Measurements from ENCODE around the gene KY.

The KY gene

DNA sequence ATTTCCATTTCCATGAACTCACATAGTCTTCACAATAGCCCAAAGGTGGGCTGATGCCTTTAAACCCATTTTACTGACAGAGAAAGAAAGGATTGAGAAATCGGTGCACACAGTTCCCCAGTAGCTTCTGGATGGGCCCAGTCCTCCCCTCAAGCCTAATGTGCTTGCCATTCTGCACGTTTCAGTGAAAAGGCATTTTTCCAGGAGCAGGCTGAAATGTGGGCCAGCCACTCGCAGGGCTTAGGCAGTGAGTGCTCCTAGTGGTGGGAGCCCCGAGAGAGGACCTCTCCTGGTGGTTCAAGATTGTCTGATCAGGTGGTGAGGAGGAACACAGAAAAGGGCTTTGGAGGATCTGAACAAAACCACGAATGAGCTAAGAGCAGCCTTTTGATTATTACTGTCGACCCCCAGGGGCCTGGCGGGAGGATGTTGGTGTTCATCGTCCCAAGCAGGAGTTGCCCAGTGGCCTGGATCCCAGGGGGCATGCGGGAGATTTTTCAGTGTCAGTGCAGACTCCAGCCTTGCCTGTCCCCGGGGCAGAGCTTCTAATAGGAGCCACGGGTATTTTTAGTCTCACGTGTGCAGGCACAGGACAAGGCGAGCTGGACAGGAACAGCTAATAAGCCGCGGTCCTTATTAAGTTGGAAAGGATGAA is 8.7 kb upstream of the KY start:
- Histone ChIP-seq H3K4me1 (ENCODE audit: control extremely low read depth in 1 of 4, control insufficient read depth in 4 of 4, insufficient read depth in 4 of 4, low read length in 3 of 4) (no peaks in the 10 kb centered on the region), H3K27me3 (replicated peaks in 2 of 5; ENCODE audit: control insufficient read depth in 4 of 5, insufficient read depth in 5 of 5, low read length in 4 of 5) (peaks cover 0 to 2% (median 0%) of the 10 kb centered on the region in 5 experiments), H3K4me3 (ENCODE audit: control insufficient read depth in 1 of 7, extremely low read depth in 1 of 7, insufficient read depth in 4 of 7, low read depth in 2 of 7, low read length in 6 of 7) (no peak overlapping the region), H3K27ac (ENCODE audit: insufficient read depth in 1 of 2, low read depth in 1 of 2, low read length in 2 of 2, poor library complexity in 1 of 2, severe bottlenecking in 2 of 2) (no peak overlapping the region), H3K36me3 (ENCODE audit: control insufficient read depth in 4 of 4, insufficient read depth in 4 of 4, low read length in 3 of 4) (no peaks in the 10 kb centered on the region), H3K9me3 (ENCODE audit: control extremely low read depth in 1 of 5, control insufficient read depth in 4 of 5, insufficient read depth in 2 of 5, low read depth in 1 of 5, low read length in 4 of 5) (peaks cover 0 to 4% (median 0%) of the 10 kb centered on the region in 5 experiments)
- POLR2A ChIA-PET: no interaction called here
- 94% methylated on average over 13 of the region's 15 CpGs for WGBS (ENCODE audit: insufficient coverage)
- DNase-seq: no peak
- CTCF ChIA-PET: interaction anchor here (1.2 kb wide), 1 partner anchor 56 kb away, joined by 3 read pairs; no protein-coding TSS in a partner anchor

DNA sequence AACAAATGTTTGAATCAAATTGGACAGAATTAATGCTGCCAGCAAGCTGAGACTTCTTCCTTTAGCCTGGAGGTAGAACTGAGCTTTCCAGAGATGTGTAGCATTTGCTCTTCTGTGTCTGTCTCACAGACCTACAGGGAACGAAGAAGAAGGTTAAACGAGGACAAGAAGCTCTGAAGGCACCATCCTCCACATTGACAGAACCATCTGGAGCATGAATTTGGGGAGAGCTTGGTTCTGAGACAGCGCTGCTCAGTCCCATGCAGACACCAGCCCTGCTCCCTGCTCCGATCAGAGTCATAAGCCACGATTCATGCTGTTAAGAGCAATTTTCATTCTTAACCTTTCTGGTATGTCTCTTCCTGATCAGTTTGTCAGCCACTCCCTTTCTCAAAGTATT is 7.7 kb upstream of the KY start:
- Histone ChIP-seq H3K4me1 (ENCODE audit: control extremely low read depth in 1 of 4, control insufficient read depth in 4 of 4, insufficient read depth in 4 of 4, low read length in 3 of 4) (no peaks in the 10 kb centered on the region), H3K36me3 (ENCODE audit: control insufficient read depth in 4 of 4, insufficient read depth in 4 of 4, low read length in 3 of 4) (no peaks in the 10 kb centered on the region), H3K27me3 (replicated peaks in 2 of 5; ENCODE audit: control insufficient read depth in 4 of 5, insufficient read depth in 5 of 5, low read length in 4 of 5) (peaks cover 0 to 2% (median 0%) of the 10 kb centered on the region in 5 experiments), H3K27ac (ENCODE audit: insufficient read depth in 1 of 2, low read depth in 1 of 2, low read length in 2 of 2, poor library complexity in 1 of 2, severe bottlenecking in 2 of 2) (no peak overlapping the region), H3K4me3 (ENCODE audit: control insufficient read depth in 1 of 7, extremely low read depth in 1 of 7, insufficient read depth in 4 of 7, low read depth in 2 of 7, low read length in 6 of 7) (no peak overlapping the region), H3K9me3 (ENCODE audit: control extremely low read depth in 1 of 5, control insufficient read depth in 4 of 5, insufficient read depth in 2 of 5, low read depth in 1 of 5, low read length in 4 of 5) (peaks cover 0 to 4% (median 0%) of the 10 kb centered on the region in 5 experiments)
- DNase-seq: no peak
- WGBS (ENCODE audit: insufficient coverage): 98% methylated on average over 5 of the region's 5 CpGs
- POLR2A ChIA-PET: no interaction called here
- CTCF ChIA-PET: interaction anchor here (1.5 kb wide), 1 partner anchor 55 kb away, joined by 4 read pairs; no protein-coding TSS in a partner anchor

DNA sequence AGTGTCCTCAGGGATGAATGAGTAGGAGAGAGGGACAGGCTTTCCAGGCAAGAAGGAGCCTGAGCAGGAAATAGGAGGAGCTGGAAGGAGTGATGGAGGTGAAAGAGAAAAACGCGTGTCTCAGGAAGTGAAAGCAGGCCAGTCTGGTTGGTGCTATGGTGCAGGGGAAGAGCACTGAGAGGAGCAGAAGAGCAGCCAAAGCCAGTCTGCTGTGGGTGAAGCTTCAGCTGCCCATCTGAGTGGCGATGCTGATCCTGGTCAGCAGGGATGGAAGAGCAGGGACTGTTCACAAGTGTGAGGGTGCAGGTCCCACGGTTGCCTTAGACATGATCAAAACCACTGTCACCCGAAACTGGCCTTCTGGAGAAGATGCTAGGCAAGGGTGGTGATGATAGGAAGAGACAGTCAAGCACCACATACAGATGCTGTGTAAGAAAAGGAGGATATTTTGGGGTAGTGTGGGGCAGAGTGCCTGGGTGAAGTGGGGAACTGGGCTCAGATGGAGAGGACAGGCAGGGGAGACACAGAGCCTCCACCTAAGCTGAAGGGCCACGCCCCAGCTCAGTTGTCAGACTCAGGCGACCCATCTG is 5.5 kb upstream of the KY start:
- 93% methylated on average over 7 of the region's 7 CpGs for WGBS (ENCODE audit: insufficient coverage)

GRCh38 chr3:134655706-134656105 is 4.9 kb upstream of the KY start:
- WGBS (ENCODE audit: insufficient coverage): 100% methylated on average over 4 of the region's 4 CpGs
- H3K27ac ChIP-seq (ENCODE audit: insufficient read depth in 1 of 2, low read depth in 1 of 2, low read length in 2 of 2, poor library complexity in 1 of 2, severe bottlenecking in 2 of 2): no peak overlapping the region
- no peaks in the 10 kb centered on the region for H3K9me3 ChIP-seq (ENCODE audit: control extremely low read depth in 1 of 5, control insufficient read depth in 4 of 5, insufficient read depth in 2 of 5, low read depth in 1 of 5, low read length in 4 of 5)
- peaks cover 4 to 12% (median 9%) of the 10 kb centered on the region in 4 experiments for H3K4me1 ChIP-seq (ENCODE audit: control extremely low read depth in 1 of 4, control insufficient read depth in 4 of 4, insufficient read depth in 4 of 4, low read length in 3 of 4)
- ChIA-PET POLR2A (no interaction called here), CTCF (interaction anchor here (0.8 kb wide), 1 partner anchor 11 kb away, joined by 3 read pairs; no protein-coding TSS in a partner anchor)
- H3K4me3 ChIP-seq (ENCODE audit: control insufficient read depth in 1 of 7, extremely low read depth in 1 of 7, insufficient read depth in 4 of 7, low read depth in 2 of 7, low read length in 6 of 7): no peak overlapping the region
- DNase-seq: no peak
- H3K27me3 ChIP-seq (replicated peaks in 2 of 5; ENCODE audit: control insufficient read depth in 4 of 5, insufficient read depth in 5 of 5, low read length in 4 of 5): peaks cover 0 to 7% (median 3%) of the 10 kb centered on the region in 5 experiments
- H3K36me3 ChIP-seq (ENCODE audit: control insufficient read depth in 4 of 4, insufficient read depth in 4 of 4, low read length in 3 of 4): no peaks in the 10 kb centered on the region

More for the DNA sequence above, 5.5 kb upstream of the KY start:
- DNase-seq: no peak
- Histone ChIP-seq H3K4me3 (ENCODE audit: control insufficient read depth in 1 of 7, extremely low read depth in 1 of 7, insufficient read depth in 4 of 7, low read depth in 2 of 7, low read length in 6 of 7) (no peak overlapping the region), H3K4me1 (ENCODE audit: control extremely low read depth in 1 of 4, control insufficient read depth in 4 of 4, insufficient read depth in 4 of 4, low read length in 3 of 4) (peaks cover 1 to 7% (median 4%) of the 10 kb centered on the region in 4 experiments), H3K27me3 (replicated peaks in 2 of 5; ENCODE audit: control insufficient read depth in 4 of 5, insufficient read depth in 5 of 5, low read length in 4 of 5) (peaks cover 0 to 4% (median 3%) of the 10 kb centered on the region in 5 experiments), H3K36me3 (ENCODE audit: control insufficient read depth in 4 of 4, insufficient read depth in 4 of 4, low read length in 3 of 4) (no peaks in the 10 kb centered on the region), H3K9me3 (ENCODE audit: control extremely low read depth in 1 of 5, control insufficient read depth in 4 of 5, insufficient read depth in 2 of 5, low read depth in 1 of 5, low read length in 4 of 5) (no peaks in the 10 kb centered on the region), H3K27ac (ENCODE audit: insufficient read depth in 1 of 2, low read depth in 1 of 2, low read length in 2 of 2, poor library complexity in 1 of 2, severe bottlenecking in 2 of 2) (no peak overlapping the region)
- POLR2A ChIA-PET: no interaction called here
- CTCF ChIA-PET: no interaction called here

DNA sequence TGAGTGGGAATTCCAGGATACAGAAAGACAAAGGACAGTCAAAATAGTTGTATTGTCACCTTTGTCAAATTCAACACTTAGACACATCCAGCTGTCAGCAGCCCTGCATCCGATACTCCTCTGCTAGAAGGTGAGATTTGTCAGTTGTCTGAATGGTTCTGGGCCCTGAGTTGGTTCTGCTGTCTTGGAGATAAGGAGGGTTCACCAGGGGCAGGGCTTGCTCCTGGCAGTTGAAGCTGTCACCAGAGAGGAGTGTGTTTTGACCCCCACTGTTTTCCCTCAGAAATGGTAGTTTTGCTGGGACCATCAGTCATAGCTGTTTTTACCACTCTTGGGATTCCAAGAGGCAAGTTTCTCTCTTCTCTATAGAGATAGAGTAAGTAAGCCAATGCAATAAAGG is 3.2 kb upstream of the KY start:
- ChIA-PET POLR2A (no interaction called here), CTCF (interaction anchor here (0.9 to 3.3 kb wide), 3 partner anchors 10 to 52 kb away, joined by 3 to 16 read pairs (median 9); no protein-coding TSS in a partner anchor)

GRCh38 chr3:134652886-134653630 is 2.2 kb upstream of the KY start:
- H3K4me1 ChIP-seq (ENCODE audit: control extremely low read depth in 1 of 4, control insufficient read depth in 4 of 4, insufficient read depth in 4 of 4, low read length in 3 of 4): peaks cover 4 to 17% (median 14%) of the 10 kb centered on the region in 4 experiments
- no peak overlapping the region for H3K27ac ChIP-seq (ENCODE audit: insufficient read depth in 1 of 2, low read depth in 1 of 2, low read length in 2 of 2, poor library complexity in 1 of 2, severe bottlenecking in 2 of 2)
- POLR2A ChIA-PET: interaction anchor here (0.5 kb wide), 1 partner anchor 9 kb away, joined by 3 read pairs; no protein-coding TSS in a partner anchor
- no peak for DNase-seq
- CTCF ChIA-PET: interaction anchor here (0.9 to 3.3 kb wide), 4 partner anchors 9 to 102 kb away, joined by 3 to 16 read pairs (median 6); no protein-coding TSS in a partner anchor
- H3K9me3 ChIP-seq (ENCODE audit: control extremely low read depth in 1 of 5, control insufficient read depth in 4 of 5, insufficient read depth in 2 of 5, low read depth in 1 of 5, low read length in 4 of 5): no peaks in the 10 kb centered on the region
- H3K4me3 ChIP-seq (ENCODE audit: control insufficient read depth in 1 of 7, extremely low read depth in 1 of 7, insufficient read depth in 4 of 7, low read depth in 2 of 7, low read length in 6 of 7): no peak overlapping the region
- H3K27me3 ChIP-seq (replicated peaks in 2 of 5; ENCODE audit: control insufficient read depth in 4 of 5, insufficient read depth in 5 of 5, low read length in 4 of 5): peaks cover 0 to 16% (median 10%) of the 10 kb centered on the region in 5 experiments
- no peaks in the 10 kb centered on the region for H3K36me3 ChIP-seq (ENCODE audit: control insufficient read depth in 4 of 4, insufficient read depth in 4 of 4, low read length in 3 of 4)
- 100% methylated on average over 6 of the region's 7 CpGs for WGBS (ENCODE audit: insufficient coverage)

More for the DNA sequence above, 3.2 kb upstream of the KY start:
- WGBS (ENCODE audit: insufficient coverage): no CpG with 5 or more reads among the region's 1 CpG
- Histone ChIP-seq H3K4me1 (ENCODE audit: control extremely low read depth in 1 of 4, control insufficient read depth in 4 of 4, insufficient read depth in 4 of 4, low read length in 3 of 4) (peaks cover 4 to 17% (median 14%) of the 10 kb centered on the region in 4 experiments), H3K36me3 (ENCODE audit: control insufficient read depth in 4 of 4, insufficient read depth in 4 of 4, low read length in 3 of 4) (no peaks in the 10 kb centered on the region), H3K27ac (ENCODE audit: insufficient read depth in 1 of 2, low read depth in 1 of 2, low read length in 2 of 2, poor library complexity in 1 of 2, severe bottlenecking in 2 of 2) (no peak overlapping the region), H3K27me3 (replicated peaks in 2 of 5; ENCODE audit: control insufficient read depth in 4 of 5, insufficient read depth in 5 of 5, low read length in 4 of 5) (peaks cover 0 to 16% (median 10%) of the 10 kb centered on the region in 5 experiments), H3K9me3 (ENCODE audit: control extremely low read depth in 1 of 5, control insufficient read depth in 4 of 5, insufficient read depth in 2 of 5, low read depth in 1 of 5, low read length in 4 of 5) (no peaks in the 10 kb centered on the region), H3K4me3 (ENCODE audit: control insufficient read depth in 1 of 7, extremely low read depth in 1 of 7, insufficient read depth in 4 of 7, low read depth in 2 of 7, low read length in 6 of 7) (no peak overlapping the region)
- no peak for DNase-seq

All from common myeloid progenitor, CD34-positive (primary cell).